HG02678 (cell line): ENCODE measurements around the gene NUSAP1.
"Not testable (repeated sequence)": the region's sequence is repeated elsewhere in the genome, so short reads cannot be mapped to it uniquely, and the experiment has no call there.

Experiments
- ATAC-seq: cut with Tn5 transposase; IDR thresholded peaks from one replicate; pipeline ENCODE4 v1.9.1; 2021; ENCODE audit warnings: mild to moderate bottlenecking, moderate library complexity; ENCODE audit not compliant: unreplicated experiment

NUSAP1 gene

DNA sequence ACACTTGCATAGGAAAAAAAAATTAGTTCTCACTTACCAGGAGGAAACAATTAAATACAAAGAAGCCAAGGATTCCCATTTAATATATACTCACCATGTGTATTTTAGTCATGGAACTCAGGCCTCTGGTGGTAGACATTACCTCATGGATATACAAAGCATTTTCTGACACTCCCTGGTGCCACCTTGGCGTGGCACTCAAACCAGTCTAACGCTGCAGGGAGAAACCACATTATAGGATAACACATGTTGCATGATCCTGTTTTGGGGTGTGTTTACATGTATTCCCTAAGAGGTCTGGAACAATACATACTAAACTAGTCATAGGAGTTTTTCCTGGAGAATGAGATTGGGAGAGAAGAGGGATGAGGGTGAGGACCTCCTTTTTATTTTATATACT lies 78.3 kb downstream of the NUSAP1 start:
- ATAC-seq, result no peak

DNA sequence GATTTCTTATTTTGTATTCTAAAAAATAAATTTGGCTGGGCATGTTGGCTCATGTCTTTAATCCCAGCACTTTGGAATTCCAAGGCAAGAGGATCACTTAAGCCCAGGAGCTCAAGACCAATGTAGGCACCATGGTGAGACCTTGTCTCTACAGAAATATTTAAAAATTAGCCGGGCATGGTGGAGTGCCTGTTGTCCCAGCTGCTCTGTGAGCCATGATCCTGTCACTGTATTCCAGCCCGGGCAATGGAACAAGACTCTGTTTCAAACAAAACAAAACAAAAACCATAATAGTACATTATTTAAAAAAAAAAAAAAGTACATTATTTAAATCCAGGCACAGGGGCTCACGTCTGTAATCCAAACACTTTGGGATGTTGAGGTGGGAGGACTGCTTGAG lies 78.8 kb downstream of the NUSAP1 start:
- ATAC-seq, result no peak

DNA sequence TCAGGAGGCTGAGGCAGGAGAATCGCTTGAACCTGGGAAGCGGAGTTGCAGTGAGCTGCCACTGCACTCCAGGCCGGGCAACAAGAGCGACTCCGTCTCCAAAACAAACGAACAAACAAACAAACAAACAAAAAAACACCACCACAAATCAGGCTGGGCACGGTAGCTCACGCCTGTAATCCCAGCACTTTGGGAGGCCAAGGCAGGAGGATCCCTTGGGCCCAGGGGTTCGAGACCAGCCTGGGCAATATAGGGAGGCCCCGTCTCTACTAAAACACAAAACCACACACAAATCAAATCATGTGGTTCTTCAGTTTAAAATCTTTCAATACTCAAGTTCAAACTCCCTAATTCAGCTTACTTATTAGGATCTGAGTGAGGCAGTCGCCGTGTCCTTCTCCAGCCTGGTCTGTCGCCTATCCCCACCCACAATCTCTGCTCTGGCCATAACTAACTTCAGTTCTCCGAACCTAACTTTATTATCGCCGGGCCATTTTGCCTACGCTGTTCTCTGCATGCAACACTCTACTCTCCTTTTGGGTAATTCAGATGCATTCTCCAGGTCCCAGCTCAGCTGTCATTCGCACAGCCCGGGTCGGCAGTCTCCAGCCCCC lies 83.6 kb downstream of the NUSAP1 start:
- ATAC-seq, result peak; percentile 2

GRCh38 chr15:41416742-41417417 lies 84.2 kb downstream of the NUSAP1 start, which contains the start of gene RTF1:
TSS of gene RTF1 (plus strand) at chr15:41417095. CDS start at chr15:41417116, 21 bp downstream.
- ATAC-seq, result peak; percentile 90

GRCh38 chr15:41417418-41418195 lies 84.9 kb downstream of the NUSAP1 start:
- ATAC-seq, result peak; percentile 36

- ATAC-seq, result peak; percentile 79
Measured at GRCh38 chr15:41423979-41424659, 91.4 kb downstream of the NUSAP1 start.

- no peak for ATAC-seq
Measured at GRCh38 chr15:41424809-41425208, 92.1 kb downstream of the NUSAP1 start.

DNA sequence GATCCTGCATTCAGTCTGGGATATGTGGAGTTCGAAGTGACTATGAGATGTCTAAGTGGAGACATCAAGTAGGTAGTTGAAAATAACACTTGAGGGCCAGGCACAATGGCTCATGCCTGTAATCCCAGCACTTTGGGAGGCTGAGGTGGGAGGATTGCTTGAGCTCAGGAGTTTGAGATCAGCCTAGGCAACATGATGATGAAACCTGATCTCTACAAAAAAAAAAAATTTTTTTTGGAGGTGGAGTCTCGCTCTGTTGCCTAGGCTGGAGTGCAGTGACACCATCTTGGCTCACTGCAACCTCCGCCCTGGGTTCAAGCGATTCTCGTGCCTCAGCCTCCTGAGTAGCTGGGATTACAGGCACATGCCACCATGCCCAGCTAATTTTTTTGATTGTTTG lies 93.2 kb downstream of the NUSAP1 start:
- ATAC-seq, result not testable (repeated sequence)

GRCh38 chr15:41429003-41429890 lies 96.6 kb downstream of the NUSAP1 start:
- peak; percentile 72 for ATAC-seq
